Measurements from ENCODE around the gene PSMC4. TPM values are rescaled to one million over a fixed set of nuclear protein-coding genes. Genes with fewer than 3 reads are reported as not detected.
"Not testable (repeated sequence)": the region's sequence is repeated elsewhere in the genome, so short reads cannot be mapped to it uniquely, and the experiment has no call there.

Gene PSMC4
- polyA plus RNA-seq, 1 donor, result 61.6 TPM

GRCh38 chr19:39946532-39946931, 24.4 kb upstream of the PSMC4 start:
- no peak for DNase-seq

GRCh38 chr19:39949026-39949747, 21.8 kb upstream of the PSMC4 start:
- DNase-seq, result no peak

- no peak for DNase-seq
Observed at GRCh38 chr19:39951065-39951650, 19.8 kb upstream of the PSMC4 start.

- DNase-seq, result no peak
Observed at GRCh38 chr19:39951686-39952085, 19.3 kb upstream of the PSMC4 start.

GRCh38 chr19:39953915-39954314, 17.1 kb upstream of the PSMC4 start:
- no peak for DNase-seq

GRCh38 chr19:39957886-39958285, 13.1 kb upstream of the PSMC4 start:
- not testable (repeated sequence) for DNase-seq

- DNase-seq, result not testable (repeated sequence)
Observed at GRCh38 chr19:39958942-39959341, 12.0 kb upstream of the PSMC4 start.

GRCh38 chr19:39959407-39959806, 11.6 kb upstream of the PSMC4 start:
- DNase-seq, result not testable (repeated sequence)

GRCh38 chr19:39963898-39964297, 7.1 kb upstream of the PSMC4 start:
- DNase-seq, result no peak

- no peak for DNase-seq
Observed at GRCh38 chr19:39966617-39967016, 4.3 kb upstream of the PSMC4 start.

- no peak for DNase-seq
Observed at GRCh38 chr19:39967561-39967960, 3.4 kb upstream of the PSMC4 start.

GRCh38 chr19:39968789-39969188, 2.2 kb upstream of the PSMC4 start:
- no peak for DNase-seq

- DNase-seq, result no peak
Observed at GRCh38 chr19:39969266-39969665, 1.7 kb upstream of the PSMC4 start.

- DNase-seq, result no peak
Observed at GRCh38 chr19:39969681-39970424, 1.1 kb upstream of the PSMC4 start.

GRCh38 chr19:39970425-39970674, 615 bp upstream of the PSMC4 start:
- DNase-seq, result no peak

GRCh38 chr19:39971380-39972035, 543 bp downstream of the PSMC4 start:
- no peak for DNase-seq

GRCh38 chr19:39974377-39975155, 3.6 kb downstream of the PSMC4 start:
- DNase-seq, result no peak

GRCh38 chr19:39982883-39983282, 11.9 kb downstream of the PSMC4 start:
- DNase-seq, result no peak

GRCh38 chr19:39983695-39984300, 12.8 kb downstream of the PSMC4 start:
- no peak for DNase-seq

- no peak for DNase-seq
Observed at GRCh38 chr19:39986643-39987042, 15.7 kb downstream of the PSMC4 start.

- no peak for DNase-seq
Observed at GRCh38 chr19:39987167-39987566, 16.2 kb downstream of the PSMC4 start.

- no peak for DNase-seq
Observed at GRCh38 chr19:39987596-39987995, 16.6 kb downstream of the PSMC4 start.

Measured in hindlimb muscle (tissue), 1 donor.